Tibial nerve (tissue), 4 donors: Measurements from ENCODE around the gene SCARF1. TPM values are rescaled to one million over a fixed set of nuclear protein-coding genes. Genes with fewer than 3 reads are reported as not detected.

Source experiments
- DNase-seq, 2 donors: peaks; one replicate each; pipeline ENCODE4 v3.0.0-alpha.2; 2019; ENCODE audit warnings: low spot score in 2 of 2
- H3K27ac ChIP-seq, 4 donors: fragments of 200-600 bp; sonication (generic) in 3 of 4; one replicate each; pipeline ENCODE4 v1.5.1; 2017 to 2019; ENCODE audit warnings: mild to moderate bottlenecking in 1 of 4
- H3K27me3 ChIP-seq, 2 donors: fragments of 200-600 bp; sonication (generic) in 1 of 2; one replicate each; pipeline versions ENCODE4 v1.5.1 to v1.6.0; 2017 to 2019
- H3K36me3 ChIP-seq, 3 donors: fragments of 200-600 bp; sonication (generic); one replicate each; pipeline ENCODE4 v1.5.1; 2018 to 2019
- H3K4me1 ChIP-seq, 4 donors: fragments of 200-600 bp; sonication (generic) in 3 of 4; one replicate each; pipeline ENCODE4 v1.5.1; 2017 to 2019
- H3K4me3 ChIP-seq, 4 donors: fragments of 200-600 bp; sonication (generic) in 3 of 4; one replicate each; pipeline ENCODE4 v1.5.1; 2017 to 2019; ENCODE audit warnings: mild to moderate bottlenecking in 1 of 4, moderate library complexity in 1 of 4
- H3K9me3 ChIP-seq, 4 donors: fragments of 200-600 bp; sonication (generic) in 3 of 4; one replicate each; pipeline ENCODE4 v1.5.1; 2017 to 2019
- EP300 ChIP-seq, 2 donors: sonication (generic); formaldehyde crosslinking; IDR thresholded peaks; one replicate each; pipeline ENCODE4 v1.6.1; 2017; ENCODE audit warnings: antibody characterized with exemption in 2 of 2, mild to moderate bottlenecking in 1 of 2
- POLR2A ChIP-seq, 2 donors: fragments of 450-650 bp; IDR thresholded peaks; one replicate each; pipeline ENCODE4 v1.6.1; 2017; ENCODE audit warnings: antibody characterized with exemption in 2 of 2, mild to moderate bottlenecking in 2 of 2, moderate library complexity in 2 of 2
- WGBS, 2 donors: methylation state at CpG; one replicate each; pipeline ENCODE4 v1.1.5; 2018; 5-methylcytosine and 5-hydroxymethylcytosine counted together
- total RNA-seq, 4 donors: library from RNA; depleted of rRNA; stranded (reverse); fragments of >200 nt; gene quantifications; one replicate each; pipeline ENCODE4 v1.1.0, GENCODE V29; 2016
- TF ChIP-seq, protein P1 (sequence below), 5 experiments: fragments of 200-600 bp in 3 of 5; fragments of 450-650 bp in 2 of 5; sonication (generic) in 3 of 5; IDR thresholded peaks; one replicate each; pipeline ENCODE4 v1.5.1; 2016 to 2019; ENCODE audit warnings: antibody characterized with exemption in 5 of 5, mild to moderate bottlenecking in 3 of 5, moderate library complexity in 2 of 5

SCARF1 gene
- total RNA-seq, 4 donors from 2014 or later: 7.1 to 30.6 (median 21.7) TPM

DNA sequence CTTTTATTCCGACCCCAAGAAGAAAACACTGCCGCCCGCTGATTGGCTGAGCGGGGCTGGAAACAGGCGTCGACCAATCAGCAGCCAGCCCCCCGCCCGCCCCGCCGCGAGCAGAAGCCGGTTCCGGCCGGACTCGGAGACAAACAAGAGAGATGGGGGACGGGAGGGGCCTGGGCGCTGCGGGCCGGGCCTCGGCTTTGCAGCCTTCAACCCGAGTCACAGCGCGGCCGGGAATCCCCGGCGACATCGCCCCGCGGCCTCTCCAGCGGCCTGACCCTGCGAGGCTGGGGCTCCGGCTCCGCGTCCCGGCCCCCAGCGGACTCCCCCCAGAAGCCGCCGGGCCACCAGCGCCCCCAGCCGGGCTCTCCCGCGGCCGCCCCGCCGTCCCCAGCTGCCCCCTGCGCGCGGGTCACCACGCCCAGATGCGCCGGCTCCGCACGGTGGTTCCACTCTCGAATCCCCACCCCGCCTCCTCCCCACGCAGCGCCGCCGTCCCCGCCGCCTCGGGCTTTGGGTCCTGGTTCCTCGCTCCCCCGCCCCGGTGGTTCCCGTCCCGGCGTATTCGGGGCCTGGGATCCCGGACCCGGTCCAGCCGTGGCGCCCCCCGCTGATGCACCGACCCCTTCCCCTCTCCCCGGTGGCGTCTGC lies 16.6 kb downstream of the SCARF1 start:
- peak; percentile 95 to 96 for DNase-seq
- peaks cover 0 to 12% (median 0%) of the 10 kb centered on the region in 3 donors for H3K36me3 ChIP-seq
- TF ChIP-seq, protein P1, sequence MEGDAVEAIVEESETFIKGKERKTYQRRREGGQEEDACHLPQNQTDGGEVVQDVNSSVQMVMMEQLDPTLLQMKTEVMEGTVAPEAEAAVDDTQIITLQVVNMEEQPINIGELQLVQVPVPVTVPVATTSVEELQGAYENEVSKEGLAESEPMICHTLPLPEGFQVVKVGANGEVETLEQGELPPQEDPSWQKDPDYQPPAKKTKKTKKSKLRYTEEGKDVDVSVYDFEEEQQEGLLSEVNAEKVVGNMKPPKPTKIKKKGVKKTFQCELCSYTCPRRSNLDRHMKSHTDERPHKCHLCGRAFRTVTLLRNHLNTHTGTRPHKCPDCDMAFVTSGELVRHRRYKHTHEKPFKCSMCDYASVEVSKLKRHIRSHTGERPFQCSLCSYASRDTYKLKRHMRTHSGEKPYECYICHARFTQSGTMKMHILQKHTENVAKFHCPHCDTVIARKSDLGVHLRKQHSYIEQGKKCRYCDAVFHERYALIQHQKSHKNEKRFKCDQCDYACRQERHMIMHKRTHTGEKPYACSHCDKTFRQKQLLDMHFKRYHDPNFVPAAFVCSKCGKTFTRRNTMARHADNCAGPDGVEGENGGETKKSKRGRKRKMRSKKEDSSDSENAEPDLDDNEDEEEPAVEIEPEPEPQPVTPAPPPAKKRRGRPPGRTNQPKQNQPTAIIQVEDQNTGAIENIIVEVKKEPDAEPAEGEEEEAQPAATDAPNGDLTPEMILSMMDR (IDR thresholded peaks at IDR 0.05): peak; percentile 49 to 76 (median 58)
- TF ChIP-seq EP300 (IDR thresholded peaks at IDR 0.05) (peak; percentile 31 to 78), POLR2A (IDR thresholded peaks at IDR 0.05) (peak; percentile 53 to 82)
- H3K27ac ChIP-seq: peak overlapping the region; percentile 88 to 98 (median 96)
- peak overlapping the region; percentile 76 to 82 (median 80) for H3K4me3 ChIP-seq
- no peaks in the 10 kb centered on the region for H3K9me3 ChIP-seq
- peaks cover 0 to 43% (median 27%) of the 10 kb centered on the region in 4 donors for H3K4me1 ChIP-seq
- 0% methylated on average over 25 to 48 of the region's 77 CpGs for WGBS, 2 donors
- no peaks in the 10 kb centered on the region for H3K27me3 ChIP-seq

- 1% methylated on average over 69 to 72 of the region's 95 CpGs for whole genome bisulfite sequencing, 2 donors
- peak; percentile 69 for DNase-seq
- no peaks in the 10 kb centered on the region for H3K27me3 ChIP-seq
- peak in 1 of 2 donors; percentile 34 for TF ChIP-seq POLR2A (IDR thresholded peaks at IDR 0.05)
- TF ChIP-seq, protein P1 (IDR thresholded peaks at IDR 0.05): no peak
- TF ChIP-seq EP300 (IDR thresholded peaks at IDR 0.05): peak in 1 of 2 donors; percentile 85
- peaks cover 0 to 15% (median 0%) of the 10 kb centered on the region in 3 donors for H3K36me3 ChIP-seq
- peaks cover 0 to 43% (median 27%) of the 10 kb centered on the region in 4 donors for H3K4me1 ChIP-seq
- no peaks in the 10 kb centered on the region for H3K9me3 ChIP-seq
- peak within 1 kb of the TSS; percentile 88 to 98 (median 96) for H3K27ac ChIP-seq
- peak within 1 kb of the TSS; percentile 76 to 82 (median 80) for H3K4me3 ChIP-seq
Observed at GRCh38 chr17:1627982-1628855, 17.3 kb downstream of the SCARF1 start, which contains the start of gene SLC43A2. Gene SLC43A2, minus strand, starts transcription at chr17:1628834. Its CDS starts 960 bp downstream, at chr17:1627874.

- TF ChIP-seq, protein P1 (IDR thresholded peaks at IDR 0.05): no peak
- TF ChIP-seq EP300 (IDR thresholded peaks at IDR 0.05) (peak in 1 of 2 donors; percentile 77), POLR2A (IDR thresholded peaks at IDR 0.05) (no peak)
- Histone ChIP-seq H3K4me3 (peak overlapping the region; percentile 76 to 82 (median 80)), H3K36me3 (peaks cover 0 to 17% (median 0%) of the 10 kb centered on the region in 3 donors), H3K9me3 (no peaks in the 10 kb centered on the region), H3K27me3 (no peaks in the 10 kb centered on the region), H3K27ac (peak overlapping the region; percentile 88 to 98 (median 96)), H3K4me1 (peaks cover 0 to 43% (median 27%) of the 10 kb centered on the region in 4 donors)
- peak in 1 of 2 donors; percentile 35 for DNase-seq
- 27 to 51% methylated on average over 11 to 27 of the region's 39 CpGs for WGBS, 2 donors
Observed at GRCh38 chr17:1627182-1627981, 18.1 kb downstream of the SCARF1 start.

- peak overlapping the region in 3 of 4 donors; percentile 88 to 98 (median 95) for H3K27ac ChIP-seq
- WGBS, 2 donors: 38 to 40% methylated on average over 3 of the region's 3 CpGs
- no peaks in the 10 kb centered on the region for H3K9me3 ChIP-seq
- H3K27me3 ChIP-seq: no peaks in the 10 kb centered on the region
- TF ChIP-seq EP300 (IDR thresholded peaks at IDR 0.05) (peak in 1 of 2 donors; percentile 50), POLR2A (IDR thresholded peaks at IDR 0.05) (no peak)
- TF ChIP-seq, protein P1 (IDR thresholded peaks at IDR 0.05): no peak
- peak overlapping the region in 1 of 4 donors; percentile 78 for H3K4me3 ChIP-seq
- H3K36me3 ChIP-seq: peaks cover 0 to 23% (median 0%) of the 10 kb centered on the region in 3 donors
- no peak for DNase-seq
- H3K4me1 ChIP-seq: peaks cover 0 to 43% (median 27%) of the 10 kb centered on the region in 4 donors
Observed at GRCh38 chr17:1626333-1626732, 19.2 kb downstream of the SCARF1 start.
